Memory B cell (primary cell): ENCODE measurements around the gene RAC2.

Experiments
- ATAC-seq: fragments of 150-1000 bp; cut with Tn5 transposase; 2 replicates; pipeline ENCODE4 v1.10.0; 2021; ENCODE audit warnings: low read depth, mild to moderate bottlenecking, moderate library complexity
- DNase-seq, 2 donors: peaks; one replicate each; pipeline ENCODE4 v3.0.0; 2022; ENCODE audit warnings: low spot score in 2 of 2
- H3K27ac Mint-ChIP-seq: one replicate; pipeline ENCODE4 v1.8.0; 2022; ENCODE audit warnings: mild to moderate bottlenecking, moderate library complexity, mixed read lengths
- H3K27me3 Mint-ChIP-seq: one replicate; pipeline ENCODE4 v1.8.0; 2022; ENCODE audit warnings: mixed read lengths
- H3K36me3 Mint-ChIP-seq: one replicate; pipeline ENCODE4 v1.8.0; 2022; ENCODE audit warnings: mild to moderate bottlenecking, mixed read lengths
- H3K4me1 Mint-ChIP-seq: one replicate; pipeline ENCODE4 v1.8.0; 2022; ENCODE audit warnings: mixed read lengths
- H3K4me3 Mint-ChIP-seq: one replicate; pipeline ENCODE4 v1.8.0; 2022; ENCODE audit warnings: mild to moderate bottlenecking, moderate library complexity, mixed read lengths
- H3K9me3 Mint-ChIP-seq: one replicate; pipeline ENCODE4 v1.8.0; 2022; ENCODE audit warnings: mixed read lengths

Gene RAC2

DNA sequence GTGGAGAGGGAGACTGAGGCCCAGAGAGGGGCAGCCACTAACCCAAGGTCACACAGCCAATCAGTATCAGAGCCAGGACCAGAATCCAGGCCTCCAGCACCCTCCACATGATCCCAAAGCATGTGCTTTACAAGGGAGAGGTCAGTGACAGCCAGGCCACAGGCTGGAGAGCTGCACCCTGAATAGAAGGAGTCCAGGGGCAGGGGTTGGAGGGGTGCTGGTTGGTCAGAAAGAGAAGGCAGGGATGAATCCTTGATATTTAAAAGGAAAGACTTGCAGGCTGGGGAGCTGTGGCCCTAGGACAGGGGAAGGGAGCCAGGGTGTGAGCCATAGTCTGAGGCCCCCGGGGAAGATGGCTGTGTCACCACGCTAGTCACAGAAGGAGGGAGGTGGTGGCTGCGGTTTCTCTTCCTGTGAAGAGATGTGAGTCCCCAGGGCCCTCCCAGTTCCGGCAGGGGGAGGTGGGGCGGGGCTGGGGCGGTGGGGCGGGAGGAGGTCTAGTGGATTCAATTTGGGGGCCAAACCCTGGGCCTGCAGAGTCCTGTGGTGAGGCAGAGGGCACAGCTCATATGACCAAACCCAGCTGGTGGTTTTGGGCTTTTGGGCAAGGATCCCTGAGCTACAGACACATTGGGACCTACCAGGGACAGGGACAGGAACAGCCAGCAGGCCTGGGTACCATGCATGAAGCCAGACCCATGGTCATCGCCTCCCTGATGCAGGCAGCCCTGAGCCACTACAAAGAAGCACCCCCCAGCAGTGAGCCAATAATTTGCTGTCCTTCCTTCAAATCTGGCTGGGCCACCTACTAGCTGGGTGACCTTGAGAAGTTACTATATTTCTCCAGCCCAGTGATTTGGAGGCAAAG lies 14.0 kb downstream of the RAC2 start:
- Mint-ChIP-seq H3K27ac (peak overlapping the region; percentile 85), H3K4me1 (peaks cover 83% of the 10 kb centered on the region), H3K27me3 (no peaks in the 10 kb centered on the region), H3K36me3 (peaks cover 39% of the 10 kb centered on the region), H3K4me3 (peak overlapping the region; percentile 68), H3K9me3 (no peaks in the 10 kb centered on the region)
- ATAC-seq (peak; percentile 84), DNase-seq (peak in 1 of 2 donors; percentile 61)

DNA sequence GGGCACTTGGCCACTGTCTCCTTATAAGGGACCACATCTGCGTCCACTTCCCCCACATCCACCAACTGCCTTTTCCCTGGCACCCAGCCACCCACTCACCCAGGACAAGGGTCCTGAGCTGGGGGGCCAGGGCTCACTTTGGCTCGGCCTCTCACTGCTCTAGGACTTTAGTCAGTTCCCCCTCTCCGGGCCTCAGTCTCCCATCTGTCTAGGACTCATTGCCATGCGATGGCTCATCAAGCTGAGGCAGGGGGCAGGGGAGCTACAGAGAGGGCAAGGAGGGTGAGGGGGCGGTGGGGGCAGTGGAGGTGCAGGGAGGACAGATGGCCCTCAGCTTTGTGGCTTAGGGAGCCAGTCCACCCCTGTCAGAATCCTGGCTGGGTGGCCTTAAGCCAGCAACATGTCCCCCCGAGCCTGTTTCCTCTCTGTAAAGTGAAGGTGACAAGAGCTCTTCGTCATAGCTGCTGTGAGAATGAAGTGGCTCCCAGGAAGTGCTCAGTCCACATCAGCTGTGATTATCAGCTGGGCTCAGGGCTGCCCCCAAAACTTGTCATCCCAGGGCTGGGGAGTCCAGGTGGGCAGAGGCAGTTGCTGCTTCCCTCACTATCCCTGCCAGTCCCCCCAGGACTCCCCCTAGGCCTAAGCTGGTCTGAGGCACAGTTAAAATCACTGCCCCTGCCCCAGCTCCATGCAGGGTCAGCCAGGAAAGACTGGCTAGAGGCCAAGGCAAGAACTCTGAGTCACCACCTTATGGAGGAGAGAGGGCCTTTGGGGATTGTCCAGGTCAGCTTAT lies 14.9 kb downstream of the RAC2 start:
- peaks cover 84% of the 10 kb centered on the region for H3K4me1 Mint-ChIP-seq
- no peaks in the 10 kb centered on the region for H3K9me3 Mint-ChIP-seq
- H3K27ac Mint-ChIP-seq = peak overlapping the region; percentile 85
- H3K4me3 Mint-ChIP-seq = peak overlapping the region; percentile 68
- ATAC-seq = no peak
- DNase-seq = no peak
- H3K36me3 Mint-ChIP-seq = peaks cover 41% of the 10 kb centered on the region
- no peaks in the 10 kb centered on the region for H3K27me3 Mint-ChIP-seq

DNA sequence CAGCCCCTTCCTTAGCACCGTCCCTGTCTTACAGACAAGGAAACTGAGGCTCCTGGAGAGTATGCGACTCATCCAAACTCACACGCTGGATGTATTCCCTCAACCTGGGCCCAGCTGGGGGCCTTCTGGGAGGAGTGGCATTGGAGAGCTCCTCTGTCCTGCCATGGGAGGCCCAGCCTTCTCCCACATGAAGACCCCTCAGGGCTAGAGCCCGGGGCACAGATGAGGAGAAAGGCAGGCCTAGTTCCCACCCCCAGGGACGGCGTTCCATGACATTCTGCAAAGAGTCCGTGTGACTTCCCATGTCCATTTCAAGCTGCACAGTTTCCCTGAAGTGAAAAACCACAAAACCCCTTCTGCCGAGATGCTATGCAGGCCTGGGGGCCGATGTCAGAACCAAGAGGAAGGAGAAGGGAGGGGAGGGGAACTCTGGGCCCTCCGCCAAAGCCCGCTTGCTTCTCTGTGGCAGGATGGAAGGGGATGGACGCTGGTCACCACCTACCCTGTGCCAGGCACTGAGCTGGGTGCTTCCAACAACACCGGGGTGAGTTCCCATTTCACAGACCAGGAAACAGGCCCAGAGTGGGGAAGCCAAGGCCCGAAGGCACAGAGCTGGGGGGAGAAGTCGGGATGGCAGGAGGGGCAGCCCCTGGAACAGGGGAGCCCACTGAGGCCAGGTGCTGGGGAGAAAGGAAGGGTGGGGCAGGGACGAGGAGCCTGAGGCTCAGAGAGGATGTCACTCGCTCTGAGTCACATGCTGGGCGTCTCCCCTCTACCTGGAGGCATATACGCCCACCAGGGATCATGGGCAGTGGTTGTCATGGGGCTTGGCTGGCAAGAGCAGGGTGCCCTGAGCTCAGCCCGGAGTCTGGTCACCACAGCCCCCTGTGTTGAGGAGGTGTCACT lies 15.7 kb downstream of the RAC2 start:
- no peak for DNase-seq
- H3K27me3 Mint-ChIP-seq = no peaks in the 10 kb centered on the region

DNA sequence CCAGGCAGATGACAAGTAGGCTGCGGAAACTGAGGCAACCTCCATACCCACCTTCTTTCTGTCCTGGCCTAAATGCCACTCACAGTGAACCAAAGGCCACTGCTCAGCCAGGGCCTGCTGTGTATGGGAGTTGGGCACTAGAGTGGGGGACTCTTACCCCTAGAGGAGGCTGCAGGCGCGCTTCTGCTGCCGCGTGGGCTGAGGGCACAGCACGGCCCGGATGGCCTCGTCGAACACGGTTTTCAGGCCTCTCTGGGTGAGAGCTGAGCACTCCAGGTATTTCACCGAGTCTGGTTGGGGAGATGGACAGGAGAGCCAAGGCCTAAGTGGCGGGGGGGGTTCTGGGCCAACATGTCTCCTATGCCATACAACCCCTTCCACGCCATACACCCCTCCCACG lies 17.6 kb downstream of the RAC2 start:
- Mint-ChIP-seq H3K27me3 (no peaks in the 10 kb centered on the region), H3K36me3 (peaks cover 40% of the 10 kb centered on the region), H3K27ac (peak overlapping the region; percentile 97), H3K9me3 (peaks cover under 1% of the 10 kb centered on the region), H3K4me3 (no peak overlapping the region), H3K4me1 (peaks cover 83% of the 10 kb centered on the region)
- DNase-seq (no peak), ATAC-seq (no peak)

More for the DNA sequence above, 15.7 kb downstream of the RAC2 start:
- Mint-ChIP-seq H3K4me3 (peak overlapping the region; percentile 58), H3K9me3 (no peaks in the 10 kb centered on the region), H3K27ac (peak overlapping the region; percentile 85), H3K36me3 (peaks cover 41% of the 10 kb centered on the region), H3K4me1 (peaks cover 85% of the 10 kb centered on the region)
- no peak for ATAC-seq

DNA sequence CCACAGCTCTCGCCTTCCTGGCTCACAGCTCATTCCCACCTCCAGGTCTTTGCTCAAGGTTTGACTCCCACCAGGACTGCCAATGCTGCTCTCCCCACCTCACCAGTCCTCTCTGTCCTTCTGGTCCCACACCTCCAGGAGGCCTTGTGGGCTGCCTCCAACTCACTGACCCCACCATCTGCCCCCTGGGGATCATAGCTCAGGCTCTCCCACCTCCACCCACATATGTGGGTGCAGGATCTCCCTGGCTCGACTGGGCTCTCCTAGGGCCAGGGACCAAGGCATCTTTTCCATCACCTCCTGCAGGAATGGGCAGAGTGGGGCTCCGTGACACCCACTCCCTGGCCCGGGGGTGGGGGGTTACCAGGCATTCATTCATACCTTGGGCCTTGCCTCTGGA lies 18.0 kb downstream of the RAC2 start:
- Mint-ChIP-seq H3K36me3 (peaks cover 38% of the 10 kb centered on the region), H3K27me3 (no peaks in the 10 kb centered on the region), H3K9me3 (peaks cover 2% of the 10 kb centered on the region), H3K27ac (peak overlapping the region; percentile 97), H3K4me1 (peaks cover 82% of the 10 kb centered on the region), H3K4me3 (no peak overlapping the region)
- no peak for DNase-seq
- ATAC-seq = no peak

DNA sequence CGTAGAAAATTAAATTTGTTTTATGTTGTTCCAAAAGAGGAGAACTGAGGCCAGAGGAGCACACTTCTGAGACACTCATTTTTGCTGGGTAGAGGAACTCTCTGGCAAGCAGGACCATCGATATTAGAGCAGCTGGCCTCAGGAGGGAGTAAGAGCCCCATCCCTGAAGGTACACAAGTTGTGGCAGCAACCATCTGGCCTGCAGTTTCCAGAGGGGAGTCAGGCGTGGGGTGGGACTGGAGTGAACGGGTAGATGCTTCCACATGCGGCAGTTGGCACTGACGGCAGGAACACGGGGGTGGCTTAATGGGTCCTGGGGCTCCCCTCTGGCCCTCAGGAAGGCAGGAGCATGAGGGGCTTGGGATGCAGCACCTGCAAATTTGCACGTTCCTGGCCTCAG lies 18.6 kb downstream of the RAC2 start:
- Mint-ChIP-seq H3K4me1 (peaks cover 82% of the 10 kb centered on the region), H3K27me3 (no peaks in the 10 kb centered on the region), H3K27ac (peak overlapping the region; percentile 97), H3K4me3 (no peak overlapping the region), H3K36me3 (peaks cover 38% of the 10 kb centered on the region), H3K9me3 (peaks cover 4% of the 10 kb centered on the region)
- DNase-seq = no peak
- no peak for ATAC-seq

DNA sequence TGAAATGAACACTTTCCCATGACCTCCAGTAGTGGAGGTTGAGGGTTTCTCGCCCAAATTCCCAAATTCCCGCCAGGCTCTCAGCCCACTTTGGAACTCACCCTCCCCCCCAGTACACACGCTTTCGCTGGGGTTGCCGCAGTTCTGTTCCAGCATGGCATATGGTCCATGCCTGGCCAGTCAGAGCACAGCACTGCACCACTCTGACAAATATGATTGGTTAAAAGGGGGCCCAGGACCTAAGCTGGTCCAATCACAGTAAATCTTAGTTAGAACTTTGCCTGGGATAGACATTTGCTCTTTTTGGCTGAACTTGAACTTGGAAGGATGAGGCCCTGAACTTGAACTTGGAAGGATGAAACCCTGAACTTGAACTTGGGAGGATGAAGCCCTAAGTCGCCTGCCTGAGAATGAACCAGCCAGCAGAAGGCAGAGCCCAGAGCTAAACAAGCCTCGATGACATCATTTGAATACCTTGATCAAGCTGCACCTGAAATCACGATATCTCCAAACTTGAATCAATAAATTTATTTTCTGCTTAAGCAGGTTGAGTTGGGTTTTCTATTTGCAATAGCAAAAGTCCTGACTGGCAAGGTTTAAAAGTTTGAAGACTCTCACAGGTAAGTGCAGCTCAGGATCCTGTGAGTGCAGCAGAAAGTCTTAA lies 19.2 kb downstream of the RAC2 start:
- no peaks in the 10 kb centered on the region for H3K27me3 Mint-ChIP-seq
- no peak overlapping the region for H3K4me3 Mint-ChIP-seq
- peaks cover 82% of the 10 kb centered on the region for H3K4me1 Mint-ChIP-seq
- DNase-seq (no peak), ATAC-seq (no peak)
- peak overlapping the region; percentile 97 for H3K27ac Mint-ChIP-seq
- peaks cover 4% of the 10 kb centered on the region for H3K9me3 Mint-ChIP-seq
- H3K36me3 Mint-ChIP-seq = peaks cover 38% of the 10 kb centered on the region

DNA sequence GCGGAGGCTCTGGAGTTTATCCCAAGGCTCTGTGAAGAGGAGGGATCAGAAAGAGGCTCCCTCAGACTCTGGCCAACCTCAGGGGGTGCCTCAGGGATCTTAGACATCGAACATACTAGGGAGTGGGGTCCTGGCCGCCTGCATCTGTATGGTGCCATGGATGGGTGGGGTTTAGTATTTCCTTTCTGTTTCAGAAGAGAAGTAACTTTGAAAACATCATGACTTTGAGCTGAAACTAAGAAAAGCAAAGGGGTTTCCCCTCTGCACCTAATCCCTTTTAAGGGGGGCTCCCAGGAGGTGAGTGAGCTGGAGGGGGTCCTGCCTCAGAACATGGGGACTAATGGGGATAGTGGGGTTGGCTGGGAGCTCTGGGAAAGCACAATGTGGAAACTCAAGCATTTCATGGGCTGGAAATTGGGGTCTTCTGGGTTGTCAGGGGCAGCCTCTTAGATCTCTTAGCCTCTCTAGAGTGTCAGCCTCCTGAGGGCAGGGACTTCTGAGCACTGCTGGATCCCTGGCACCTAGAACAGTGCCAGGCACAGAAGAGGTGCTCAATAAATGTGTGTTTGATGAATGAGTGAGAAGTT lies 20.0 kb downstream of the RAC2 start:
- DNase-seq = peak in 1 of 2 donors; percentile 51
- Mint-ChIP-seq H3K27ac (peak overlapping the region; percentile 97), H3K4me3 (peak overlapping the region; percentile 77), H3K9me3 (peaks cover 4% of the 10 kb centered on the region), H3K4me1 (peaks cover 82% of the 10 kb centered on the region), H3K27me3 (no peaks in the 10 kb centered on the region), H3K36me3 (peaks cover 38% of the 10 kb centered on the region)
- peak; percentile 76 for ATAC-seq

DNA sequence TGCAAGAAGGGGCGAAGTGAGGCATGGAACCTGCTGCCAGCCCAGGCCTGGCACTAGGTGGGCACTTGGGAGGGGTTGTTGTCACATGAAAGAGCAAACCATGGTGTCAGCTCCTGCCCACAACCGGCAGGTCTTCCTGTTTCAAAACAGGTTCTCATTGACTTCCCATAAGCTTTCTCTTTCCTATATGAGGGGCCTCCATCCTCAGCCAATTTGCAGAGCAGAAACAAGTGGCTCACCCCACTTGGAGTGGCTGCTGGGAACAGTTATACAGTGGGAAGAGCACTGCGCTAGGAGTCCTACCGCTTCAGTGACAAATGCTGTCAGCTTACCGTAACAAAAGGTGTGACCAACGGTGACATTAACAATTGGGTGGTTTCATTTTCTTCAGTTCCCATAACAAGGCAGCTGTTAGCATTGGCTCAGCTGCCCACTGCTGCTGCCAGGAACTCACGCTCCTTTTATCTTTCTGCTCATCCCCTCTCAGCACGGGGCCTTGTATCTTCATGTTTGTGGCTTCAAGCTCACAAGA lies 21.6 kb downstream of the RAC2 start:
- no peak overlapping the region for H3K4me3 Mint-ChIP-seq
- no peaks in the 10 kb centered on the region for H3K27me3 Mint-ChIP-seq
- H3K9me3 Mint-ChIP-seq = peaks cover 4% of the 10 kb centered on the region
- peaks cover 78% of the 10 kb centered on the region for H3K4me1 Mint-ChIP-seq
- H3K36me3 Mint-ChIP-seq = peaks cover 28% of the 10 kb centered on the region
- peak overlapping the region; percentile 97 for H3K27ac Mint-ChIP-seq
- ATAC-seq = no peak
- DNase-seq = no peak

DNA sequence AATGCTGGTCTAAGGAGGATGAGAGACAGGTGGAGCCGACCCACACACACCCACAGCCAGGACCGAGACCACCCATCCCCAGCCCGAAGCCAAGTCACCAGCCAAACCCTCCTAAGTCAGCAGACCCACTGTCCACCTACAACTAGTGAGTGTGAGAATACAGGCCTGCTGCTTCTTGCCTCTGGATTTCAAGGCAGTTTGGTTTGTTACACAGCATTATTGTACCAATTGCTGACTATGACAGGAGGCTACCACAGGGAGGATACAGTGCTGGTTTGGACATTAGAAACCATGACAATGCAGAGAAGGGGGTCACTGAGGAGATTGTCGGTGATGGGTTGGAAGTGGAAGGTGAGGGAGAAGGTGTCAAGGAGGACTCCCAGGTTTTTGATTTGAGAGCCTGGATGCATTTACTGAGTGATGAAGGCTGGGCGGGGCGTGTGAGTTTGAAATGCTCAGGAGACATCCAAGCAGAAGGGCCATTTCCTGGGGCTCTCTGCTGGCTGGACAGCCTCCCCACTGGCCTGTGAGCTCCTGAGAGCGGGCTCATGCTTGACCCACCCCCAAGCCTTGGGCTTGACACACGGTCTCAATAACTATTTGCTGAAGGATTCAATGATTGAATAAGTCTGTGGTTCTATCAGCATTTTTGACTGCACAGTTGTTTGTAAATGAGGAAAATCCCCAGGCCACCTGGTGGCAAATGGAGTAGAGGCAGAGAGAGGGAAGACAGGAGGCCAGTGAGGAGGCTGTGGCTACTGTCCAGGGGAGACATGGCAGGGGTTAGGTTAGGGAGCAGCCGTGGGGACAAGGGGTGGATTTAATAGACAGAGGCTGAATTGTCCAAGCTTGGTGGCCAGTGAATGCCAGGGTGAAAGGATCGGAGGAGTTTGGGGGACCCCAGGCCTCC lies 22.4 kb downstream of the RAC2 start:
- H3K27ac Mint-ChIP-seq = peak overlapping the region; percentile 97
- H3K4me3 Mint-ChIP-seq = peak overlapping the region; percentile 39
- H3K27me3 Mint-ChIP-seq = no peaks in the 10 kb centered on the region
- ATAC-seq = no peak
- DNase-seq = no peak
- peaks cover 28% of the 10 kb centered on the region for H3K36me3 Mint-ChIP-seq
- H3K9me3 Mint-ChIP-seq = peaks cover 4% of the 10 kb centered on the region
- H3K4me1 Mint-ChIP-seq = peaks cover 73% of the 10 kb centered on the region

DNA sequence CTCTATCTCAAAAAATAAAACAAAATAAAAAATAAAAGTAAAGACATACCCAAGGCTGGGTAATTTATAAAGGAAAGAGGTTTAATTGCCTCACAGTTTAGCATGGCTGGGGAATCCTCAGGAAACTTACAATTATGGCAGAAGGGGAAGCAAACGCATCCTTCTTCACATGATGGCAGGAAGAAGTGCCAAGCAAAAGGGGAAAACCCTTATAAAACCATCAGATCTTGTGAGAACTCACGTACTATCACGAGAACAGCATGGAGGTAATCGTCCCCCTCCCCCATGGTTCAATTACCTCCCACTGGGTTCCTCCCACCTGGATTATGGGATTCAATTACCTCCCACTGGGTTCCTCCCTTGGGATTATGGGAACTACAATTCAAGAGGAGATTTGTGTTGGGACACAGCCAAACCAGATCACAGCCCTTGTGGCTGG lies 23.5 kb downstream of the RAC2 start:
- DNase-seq = no peak
- H3K27ac Mint-ChIP-seq = peak overlapping the region; percentile 97
- H3K36me3 Mint-ChIP-seq = peaks cover 22% of the 10 kb centered on the region
- peak overlapping the region; percentile 55 for H3K4me3 Mint-ChIP-seq
- H3K27me3 Mint-ChIP-seq = no peaks in the 10 kb centered on the region
- peaks cover 4% of the 10 kb centered on the region for H3K9me3 Mint-ChIP-seq
- ATAC-seq = no peak
- peaks cover 70% of the 10 kb centered on the region for H3K4me1 Mint-ChIP-seq

DNA sequence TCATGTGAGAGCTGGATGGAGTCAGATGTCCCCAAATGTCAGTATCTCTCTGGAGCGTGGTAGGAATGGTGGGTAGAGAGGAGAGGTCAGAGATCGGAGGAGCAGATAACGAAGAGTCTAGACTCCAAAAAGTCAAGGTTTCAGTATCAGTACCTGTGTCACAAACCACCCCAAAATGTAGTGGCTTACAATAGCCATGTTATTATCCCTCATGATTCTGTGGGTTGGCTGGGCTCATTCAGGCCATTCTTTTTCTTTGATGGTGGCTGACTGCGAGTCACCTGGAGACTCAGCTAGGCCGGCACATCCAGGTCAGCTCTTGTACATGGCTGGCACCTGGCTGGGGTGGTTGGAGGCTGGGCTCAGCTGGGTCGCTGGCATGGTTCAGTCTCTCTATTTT lies 24.5 kb downstream of the RAC2 start:
- Mint-ChIP-seq H3K27me3 (no peaks in the 10 kb centered on the region), H3K36me3 (peaks cover 12% of the 10 kb centered on the region), H3K27ac (peak overlapping the region; percentile 97), H3K4me3 (peak overlapping the region; percentile 71), H3K4me1 (peaks cover 64% of the 10 kb centered on the region), H3K9me3 (peaks cover 4% of the 10 kb centered on the region)
- DNase-seq = no peak
- ATAC-seq = no peak
